ENCODE results near the gene PRKD2.

DNA sequence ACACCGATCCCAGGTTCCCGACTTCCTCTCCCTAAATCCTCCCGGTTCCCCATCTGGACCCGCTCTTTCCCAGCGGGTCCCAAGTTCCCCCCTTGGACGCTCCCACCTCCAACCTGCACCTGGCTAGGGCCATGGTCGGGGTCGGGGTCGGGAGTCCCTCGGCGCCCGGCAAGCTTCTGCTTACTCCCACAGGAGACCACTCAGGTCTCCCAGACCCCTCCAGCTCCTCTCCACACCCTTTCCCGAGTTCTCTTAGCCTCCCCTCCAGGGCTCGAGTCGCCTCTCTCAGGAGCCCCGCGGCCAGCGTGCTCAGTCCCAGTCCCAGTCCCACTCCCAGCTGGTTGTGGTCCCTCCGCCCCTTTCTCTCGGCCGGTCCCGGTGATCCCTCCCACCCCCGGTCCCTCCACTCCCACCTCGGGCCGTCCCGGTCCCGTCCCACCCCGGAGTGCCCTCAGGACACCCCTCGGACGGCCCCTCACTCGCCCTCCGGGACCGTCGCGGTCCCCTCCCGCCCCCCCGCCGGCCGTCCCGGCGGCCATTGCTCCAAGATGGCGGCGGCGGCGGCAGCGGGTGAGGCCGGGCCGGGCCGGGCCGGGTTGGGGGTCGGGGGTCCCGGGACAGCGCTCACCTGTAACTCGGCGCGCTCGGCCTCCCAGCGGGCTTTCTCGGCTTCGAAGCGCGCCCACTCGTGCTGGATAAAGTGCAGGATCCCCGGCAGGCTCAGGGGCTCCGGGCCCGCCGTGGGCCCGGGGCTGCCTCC, 28.8 kb upstream of the PRKD2 start, which contains the start of gene FKRP:
- TF ChIP-seq EZH2 (IDR thresholded peaks at IDR 0.05) (no peak), POLR2AphosphoS5 (IDR thresholded peaks at IDR 0.05; ENCODE audit: borderline replicate concordance, low read depth, low read length) (peak; percentile 14; the same call in 1 of the 2 replicates), FOXP2 (optimal IDR thresholded peaks at IDR 0.05; ENCODE audit: control extremely low read depth, extremely low read length, insufficient read depth) (no peak)
